Smooth muscle cell (in vitro differentiated cells): ENCODE data around the gene PRKCH. TPM values are rescaled to one million over a fixed set of nuclear protein-coding genes. Genes with fewer than 3 reads are reported as not detected.
"Not testable (repeated sequence)": the region's sequence is repeated elsewhere in the genome, so short reads cannot be mapped to it uniquely, and the experiment has no call there.

ENCODE experiments used
- DNase-seq: peaks from one replicate; lab custom pipeline; 2025; ENCODE audit not compliant: unreplicated experiment; lab: John Stamatoyannopoulos, UW
- H2AFZ ChIP-seq: fragments of 200-600 bp; sonication (generic); 2 replicates; pipeline ENCODE4 v1.6.0; 2016; ENCODE audit warnings: antibody characterized with exemption, low read depth, mild to moderate bottlenecking
- H3F3A ChIP-seq: fragments of 200-600 bp; sonication (generic); 2 replicates; pipeline ENCODE4 v1.6.0; 2017; ENCODE audit warnings: antibody characterized with exemption, low read depth
- H3K27ac ChIP-seq: fragments of 200-600 bp; sonication (generic); 2 replicates; pipeline ENCODE4 v1.5.1; 2016; ENCODE audit warnings: low read depth, mild to moderate bottlenecking
- H3K27me3 ChIP-seq: fragments of 200-600 bp; sonication (generic); 2 replicates; pipeline ENCODE4 v1.6.1; 2016; ENCODE audit warnings: low read depth, mild to moderate bottlenecking
- H3K36me3 ChIP-seq: fragments of 200-600 bp; sonication (generic); 2 replicates; pipeline ENCODE4 v1.5.1; 2016; ENCODE audit warnings: low read depth
- H3K4me1 ChIP-seq: fragments of 200-600 bp; sonication (generic); 2 replicates; pipeline ENCODE4 v1.5.1; 2016; ENCODE audit warnings: low read depth
- H3K4me2 ChIP-seq: fragments of 200-600 bp; sonication (generic); 2 replicates; pipeline ENCODE4 v1.6.0; 2016; ENCODE audit warnings: mild to moderate bottlenecking
- H3K4me3 ChIP-seq: fragments of 200-600 bp; sonication (generic); 2 replicates; pipeline ENCODE4 v1.5.1; 2016; ENCODE audit warnings: mild to moderate bottlenecking
- H3K79me2 ChIP-seq: fragments of 200-600 bp; sonication (generic); 2 replicates; pipeline ENCODE4 v1.6.0; 2016; ENCODE audit warnings: low read depth, mild to moderate bottlenecking
- H3K9ac ChIP-seq: fragments of 200-600 bp; sonication (generic); 2 replicates; pipeline ENCODE4 v1.6.0; 2016; ENCODE audit warnings: low read depth
- H3K9me3 ChIP-seq: fragments of 200-600 bp; sonication (generic); replicated peaks from 2 replicates; pipeline ENCODE4 v1.5.1; 2016; ENCODE audit warnings: low read depth
- H4K20me1 ChIP-seq: fragments of 200-600 bp; sonication (generic); 2 replicates; pipeline ENCODE4 v1.6.0; 2016; ENCODE audit warnings: low read depth
- CTCF ChIP-seq: fragments of 200-600 bp; sonication (generic); IDR thresholded peaks from 2 replicates; pipeline ENCODE4 v1.5.1; 2017; ENCODE audit warnings: borderline replicate concordance, mild to moderate bottlenecking, antibody characterized with exemption; ENCODE audit not compliant: insufficient read depth, poor library complexity, severe bottlenecking
- WGBS: methylation state at CpG from one replicate; pipeline ENCODE4 v1.1.7; 2016; ENCODE audit warnings: low lambda C conversion rate; 5-methylcytosine and 5-hydroxymethylcytosine counted together
- polyA plus RNA-seq: library from polyadenylated mRNA; unstranded; fragments of >200 nt; fragmentation: Nextera tagmentation; extraction: Ambion mirVana; gene quantifications from 2 replicates; pipeline ENCODE4 v1.2.1, GENCODE V29; 2016
- total RNA-seq: library from RNA; depleted of rRNA; stranded (reverse); fragments of >200 nt; gene quantifications from 2 replicates; pipeline ENCODE4 v1.2.3, GENCODE V29; 2014

PRKCH gene
- total and polyA plus RNA-seq, 2 experiments from 2014 or later = 1.5 to 7.6 TPM

GRCh38 chr14:61315313-61315712 is 6.1 kb upstream of the PRKCH start:
- H3K4me1 ChIP-seq = no peaks in the 10 kb centered on the region
- H2AFZ ChIP-seq = no peak overlapping the region
- H3K4me3 ChIP-seq = no peak overlapping the region
- no peaks in the 10 kb centered on the region for H3F3A ChIP-seq
- no peaks in the 10 kb centered on the region for H4K20me1 ChIP-seq
- H3K36me3 ChIP-seq = no peaks in the 10 kb centered on the region
- H3K4me2 ChIP-seq = no peak overlapping the region
- no peaks in the 10 kb centered on the region for H3K9me3 ChIP-seq
- TF ChIP-seq CTCF = no peak
- no peak overlapping the region for H3K27ac ChIP-seq
- H3K27me3 ChIP-seq = no peaks in the 10 kb centered on the region
- WGBS = 85% methylated on average over 4 of the region's 4 CpGs
- no peak for DNase-seq
- H3K9ac ChIP-seq = no peak overlapping the region
- no peaks in the 10 kb centered on the region for H3K79me2 ChIP-seq

GRCh38 chr14:61319086-61319485 is 2.3 kb upstream of the PRKCH start:
- H3K79me2 ChIP-seq = no peaks in the 10 kb centered on the region
- 83% methylated on average over 3 of the region's 3 CpGs for WGBS
- H3K27ac ChIP-seq = no peak overlapping the region
- H3K9me3 ChIP-seq = no peaks in the 10 kb centered on the region
- no peak for DNase-seq
- no peak overlapping the region for H3K4me2 ChIP-seq
- peaks cover 35% of the 10 kb centered on the region for H3K27me3 ChIP-seq
- H3F3A ChIP-seq = no peaks in the 10 kb centered on the region
- no peak overlapping the region for H2AFZ ChIP-seq
- no peaks in the 10 kb centered on the region for H3K36me3 ChIP-seq
- peaks cover 10% of the 10 kb centered on the region for H3K4me1 ChIP-seq
- no peak overlapping the region for H3K4me3 ChIP-seq
- no peaks in the 10 kb centered on the region for H4K20me1 ChIP-seq
- no peak overlapping the region for H3K9ac ChIP-seq
- TF ChIP-seq CTCF = no peak

GRCh38 chr14:61319706-61320105 is 1.7 kb upstream of the PRKCH start:
- no peak overlapping the region for H3K4me3 ChIP-seq
- DNase-seq = no peak
- H4K20me1 ChIP-seq = no peaks in the 10 kb centered on the region
- H2AFZ ChIP-seq = no peak overlapping the region
- no peak for TF ChIP-seq CTCF
- H3K27me3 ChIP-seq = peaks cover 38% of the 10 kb centered on the region
- H3K9me3 ChIP-seq = no peaks in the 10 kb centered on the region
- 80% methylated on average over 6 of the region's 6 CpGs for WGBS
- H3K4me2 ChIP-seq = no peak overlapping the region
- peaks cover 10% of the 10 kb centered on the region for H3K4me1 ChIP-seq
- no peaks in the 10 kb centered on the region for H3F3A ChIP-seq
- H3K27ac ChIP-seq = no peak overlapping the region
- no peak overlapping the region for H3K9ac ChIP-seq
- H3K79me2 ChIP-seq = no peaks in the 10 kb centered on the region
- no peaks in the 10 kb centered on the region for H3K36me3 ChIP-seq

DNA sequence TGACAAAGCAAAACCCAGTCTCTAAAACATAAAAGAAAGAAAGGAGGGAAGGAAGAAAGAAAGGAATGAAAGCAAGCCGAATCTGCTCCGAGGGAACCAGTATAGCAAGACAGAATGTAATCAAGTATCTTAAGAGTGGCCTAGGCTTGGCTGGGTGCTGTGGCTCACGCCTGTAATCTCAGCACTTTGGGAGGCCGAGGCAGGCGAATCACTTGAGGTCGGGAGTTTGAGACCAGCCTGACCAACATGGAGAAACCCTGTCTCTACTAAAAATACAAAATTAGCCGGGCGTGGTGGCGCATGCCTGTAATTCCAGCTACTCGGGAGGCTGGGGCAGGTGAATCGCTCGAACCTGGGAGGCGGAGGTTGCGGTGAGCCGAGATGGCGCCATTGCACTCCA is 1.2 kb upstream of the PRKCH start:
- not testable (repeated sequence) for H2AFZ ChIP-seq, H3F3A ChIP-seq, H3K9ac ChIP-seq, H3K27ac ChIP-seq, H3K4me1 ChIP-seq, H4K20me1 ChIP-seq, DNase-seq, H3K9me3 ChIP-seq, H3K4me3 ChIP-seq, H3K4me2 ChIP-seq, H3K36me3 ChIP-seq, H3K79me2 ChIP-seq
- 87% methylated on average over 16 of the region's 16 CpGs for WGBS
- H3K27me3 ChIP-seq = peaks cover 38% of the 10 kb centered on the region
